Measurements from ENCODE around the gene DUSP11.

DNA sequence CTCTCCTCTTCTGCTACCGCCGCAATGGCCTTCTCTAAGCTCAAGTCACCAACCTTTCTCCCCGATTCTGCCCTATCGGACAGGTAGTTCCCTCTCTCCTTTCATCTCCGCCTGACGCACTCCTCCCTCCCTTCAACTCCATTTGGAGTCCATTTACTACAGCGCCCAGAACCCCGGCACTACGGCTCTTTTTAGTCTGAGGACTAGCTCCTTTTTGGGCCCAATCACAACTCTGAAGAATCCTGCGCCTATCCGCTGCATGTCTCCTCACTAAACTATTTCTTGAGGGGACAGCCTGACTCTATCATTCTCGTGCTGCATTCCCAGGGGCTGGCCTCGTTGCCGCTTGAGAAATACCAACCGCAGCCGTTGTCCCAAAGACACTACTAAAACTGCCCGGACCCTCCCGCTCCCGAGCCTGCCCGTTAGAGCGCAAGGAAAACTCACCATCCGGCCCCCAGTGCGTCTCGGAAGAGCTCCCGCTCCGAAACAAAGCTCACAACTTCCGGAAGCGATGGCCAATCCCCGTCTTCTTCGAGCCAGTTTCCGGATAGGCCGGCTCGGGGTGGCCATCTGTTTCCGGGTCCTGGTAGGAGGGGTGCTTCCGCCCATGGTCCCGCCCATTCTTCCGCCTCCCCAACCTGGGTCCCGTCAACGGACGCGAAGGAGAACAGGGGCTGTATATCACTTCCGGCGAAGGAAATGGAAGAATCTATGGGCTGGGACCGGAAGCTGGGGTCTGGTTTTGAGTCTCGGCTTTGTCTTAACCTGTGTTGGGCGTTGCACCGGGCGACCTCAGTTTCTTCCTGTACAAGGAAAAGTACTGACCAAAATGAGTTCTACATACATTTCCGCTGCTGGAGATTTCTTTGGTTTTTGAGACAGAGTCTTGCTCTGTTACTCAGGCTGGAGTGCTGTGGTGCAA lies 42.8 kb downstream of the DUSP11 start, which contains the start of gene TPRKB:
- TF ChIP-seq, protein P1, sequence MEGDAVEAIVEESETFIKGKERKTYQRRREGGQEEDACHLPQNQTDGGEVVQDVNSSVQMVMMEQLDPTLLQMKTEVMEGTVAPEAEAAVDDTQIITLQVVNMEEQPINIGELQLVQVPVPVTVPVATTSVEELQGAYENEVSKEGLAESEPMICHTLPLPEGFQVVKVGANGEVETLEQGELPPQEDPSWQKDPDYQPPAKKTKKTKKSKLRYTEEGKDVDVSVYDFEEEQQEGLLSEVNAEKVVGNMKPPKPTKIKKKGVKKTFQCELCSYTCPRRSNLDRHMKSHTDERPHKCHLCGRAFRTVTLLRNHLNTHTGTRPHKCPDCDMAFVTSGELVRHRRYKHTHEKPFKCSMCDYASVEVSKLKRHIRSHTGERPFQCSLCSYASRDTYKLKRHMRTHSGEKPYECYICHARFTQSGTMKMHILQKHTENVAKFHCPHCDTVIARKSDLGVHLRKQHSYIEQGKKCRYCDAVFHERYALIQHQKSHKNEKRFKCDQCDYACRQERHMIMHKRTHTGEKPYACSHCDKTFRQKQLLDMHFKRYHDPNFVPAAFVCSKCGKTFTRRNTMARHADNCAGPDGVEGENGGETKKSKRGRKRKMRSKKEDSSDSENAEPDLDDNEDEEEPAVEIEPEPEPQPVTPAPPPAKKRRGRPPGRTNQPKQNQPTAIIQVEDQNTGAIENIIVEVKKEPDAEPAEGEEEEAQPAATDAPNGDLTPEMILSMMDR (IDR thresholded peaks at IDR 0.05; ENCODE audit: low read depth, low read length, poor library complexity, severe bottlenecking): no peak
- no peak for TF ChIP-seq EZH2phosphoT487 (IDR thresholded peaks at IDR 0.05; ENCODE audit: borderline replicate concordance, low read length)

Measured in DOHH2 (cell line).